ENCODE measurements around the gene MTREX. TPM values are rescaled to one million over a fixed set of nuclear protein-coding genes. Genes with fewer than 3 reads are reported as not detected.

Gene MTREX
- 106 and 157 TPM in 2 replicates for total RNA-seq (2014; rRNA removed; shearing (Covaris generic))

DNA sequence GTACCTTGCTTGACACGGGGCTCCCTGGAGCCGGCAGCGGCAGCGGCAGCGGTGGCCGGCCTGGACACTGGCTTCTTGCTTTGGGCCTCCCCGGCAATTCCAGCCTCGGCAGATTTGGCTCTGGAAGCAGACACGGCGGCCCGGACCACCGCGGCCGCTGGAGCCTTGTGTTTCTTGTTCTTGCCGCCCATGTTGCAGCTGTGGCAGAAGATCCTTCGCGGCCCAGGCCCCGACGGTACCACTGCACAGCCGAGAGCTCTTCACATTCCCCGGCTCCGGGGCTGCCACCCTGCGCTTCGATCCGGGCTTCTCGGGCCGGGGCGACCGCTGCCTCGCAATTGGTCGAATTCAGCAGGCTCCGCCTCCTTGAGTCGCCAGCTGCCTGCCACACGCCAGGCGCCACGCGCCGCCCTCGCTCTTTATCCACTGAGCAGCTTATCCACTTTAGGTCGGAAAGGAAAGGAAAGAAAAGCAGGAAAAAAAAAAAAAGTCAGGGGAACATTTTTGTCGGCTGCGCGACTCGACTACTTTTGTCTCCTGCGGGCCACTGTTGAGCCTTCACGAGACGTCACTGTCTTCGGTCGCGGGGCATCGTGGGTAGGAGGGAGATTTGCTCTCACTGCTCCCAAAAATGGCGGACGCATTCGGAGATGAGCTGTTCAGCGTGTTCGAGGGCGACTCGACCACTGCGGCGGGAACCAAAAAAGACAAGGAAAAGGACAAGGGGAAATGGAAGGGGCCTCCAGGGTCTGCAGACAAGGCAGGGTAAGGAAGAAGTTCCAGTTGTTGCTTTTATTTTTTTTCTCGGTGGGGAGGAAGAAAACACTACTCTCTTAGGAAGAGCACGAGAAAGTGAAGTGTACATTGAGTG is at the start of gene MTREX, which contains the start of gene DHX29:
Gene MTREX (plus strand): TSS at position 607 of the 871 bp plus-strand sequence. CDS start 25 bp downstream, at position 632.
Gene DHX29 (minus strand): TSS at position 312 of the 871 bp plus-strand sequence. CDS start 121 bp downstream, at position 191.

Other genes starting within 250 kb of the MTREX start
- not detected in 2 replicates for gene GZMA, start 205.3 kb upstream of the MTREX start, total RNA-seq (2014; rRNA removed; shearing (Covaris generic))
- 33.2 and 39.3 TPM in 2 replicates for gene GPX8, start 147.8 kb upstream of the MTREX start, total RNA-seq (2014; rRNA removed; shearing (Covaris generic))
- gene CDC20B, start 134.8 kb upstream of the MTREX start, total RNA-seq (2014; rRNA removed; shearing (Covaris generic)) = not detected in 2 replicates
- 2.9 and 3.5 TPM in 2 replicates for gene MCIDAS, start 80.7 kb upstream of the MTREX start, total RNA-seq (2014; rRNA removed; shearing (Covaris generic))
- gene CCNO, start 74.4 kb upstream of the MTREX start, total RNA-seq (2014; rRNA removed; shearing (Covaris generic)) = 8.7 and 9.3 TPM in 2 replicates
- gene DHX29, start 295 bp upstream of the MTREX start, total RNA-seq (2014; rRNA removed; shearing (Covaris generic)) = 22.7 and 24.1 TPM in 2 replicates
- 12.0 and 19.8 TPM in 2 replicates for gene PLPP1, start 227.0 kb downstream of the MTREX start, total RNA-seq (2014; rRNA removed; shearing (Covaris generic))

Measured in A375 (cell line).